Keratinocyte (primary cell): ENCODE measurements around the gene ZNF878. TPM values are rescaled to one million over a fixed set of nuclear protein-coding genes. Genes with fewer than 3 reads are reported as not detected.

Source experiments
- DNase-seq: peaks from one replicate; pipeline ENCODE4 v3.0.0-alpha.2; 2011; ENCODE audit warnings: low read depth, missing footprints, low spot score
- FAIRE-seq: peaks from 2 replicates; lab custom pipeline; 2011; peaks lifted over from hg19 to GRCh38; lab: Jason Lieb, UNC
- H2AFZ ChIP-seq: 2 replicates; pipeline ENCODE4 v1.6.0; 2012; ENCODE audit warnings: low read length, control low read depth, inconsistent platforms; ENCODE audit not compliant: control insufficient read depth
- H3K27ac ChIP-seq: 2 replicates; pipeline ENCODE4 v1.5.1; 2011; ENCODE audit warnings: low read length; ENCODE audit not compliant: control insufficient read depth, insufficient read depth
- H3K27me3 ChIP-seq: 3 replicates; pipeline ENCODE4 v1.6.0; 2011; ENCODE audit warnings: low read length; ENCODE audit not compliant: control insufficient read depth, insufficient read depth; ENCODE audit errors: extremely low read depth
- H3K36me3 ChIP-seq, 2 experiments: 2 replicates in 1 of 2; 3 replicates in 1 of 2; pipeline ENCODE4 v1.5.1; 2011; ENCODE audit warnings: low read length in 2 of 2, mild to moderate bottlenecking in 1 of 2; ENCODE audit not compliant: control insufficient read depth in 2 of 2, insufficient read depth in 2 of 2; ENCODE audit errors: extremely low read depth in 1 of 2
- H3K4me1 ChIP-seq: 3 replicates; pipeline ENCODE4 v1.5.1; 2011; ENCODE audit warnings: low read length; ENCODE audit not compliant: control insufficient read depth, insufficient read depth; ENCODE audit errors: extremely low read depth
- H3K4me2 ChIP-seq: 3 replicates; pipeline ENCODE4 v1.6.0; 2011; ENCODE audit warnings: low read depth, low read length; ENCODE audit not compliant: control insufficient read depth, insufficient read depth; ENCODE audit errors: extremely low read depth
- H3K4me3 ChIP-seq, 3 experiments: fragments of 200-600 bp in 1 of 3; sonication (generic) in 1 of 3; 2 replicates in 2 of 3; 3 replicates in 1 of 3; pipeline ENCODE4 v1.5.1; 2011 to 2016; ENCODE audit warnings: low read length in 3 of 3, mild to moderate bottlenecking in 3 of 3, control low read depth in 2 of 3, inconsistent platforms in 1 of 3, low read depth in 1 of 3, mixed read lengths in 1 of 3, mixed run types in 1 of 3, moderate library complexity in 1 of 3; ENCODE audit not compliant: control insufficient read depth in 2 of 3, insufficient read depth in 2 of 3; ENCODE audit errors: extremely low read depth in 1 of 3
- H3K79me2 ChIP-seq: 2 replicates; pipeline ENCODE4 v1.6.0; 2012; ENCODE audit warnings: low read length; ENCODE audit not compliant: control insufficient read depth, insufficient read depth
- H3K9ac ChIP-seq: 3 replicates; pipeline ENCODE4 v1.6.0; 2011; ENCODE audit warnings: low read length; ENCODE audit not compliant: control insufficient read depth, insufficient read depth; ENCODE audit errors: extremely low read depth
- H3K9me1 ChIP-seq: 3 replicates; pipeline ENCODE4 v1.6.0; 2011; ENCODE audit warnings: low read length; ENCODE audit not compliant: control insufficient read depth, insufficient read depth; ENCODE audit errors: extremely low read depth
- H3K9me3 ChIP-seq: 2 replicates; pipeline ENCODE4 v1.5.1; 2012; ENCODE audit warnings: low read depth, low read length; ENCODE audit not compliant: control insufficient read depth
- H4K20me1 ChIP-seq: 3 replicates; pipeline ENCODE4 v1.6.0; 2011; ENCODE audit warnings: low read length; ENCODE audit not compliant: control insufficient read depth, insufficient read depth; ENCODE audit errors: extremely low read depth
- CTCF ChIP-seq, 3 experiments: IDR thresholded peaks in 1 of 3; conservative IDR thresholded peaks in 1 of 3; optimal IDR thresholded peaks in 1 of 3; 2 replicates in 2 of 3; 3 replicates in 1 of 3; pipeline versions ENCODE3 to v1.5.1; 2011; ENCODE audit warnings: low read length in 3 of 3, mild to moderate bottlenecking in 3 of 3, moderate library complexity in 2 of 3, control low read depth in 1 of 3, inconsistent platforms in 1 of 3; ENCODE audit not compliant: insufficient read depth in 2 of 3; ENCODE audit errors: extremely low read depth in 1 of 3
- EZH2 ChIP-seq: IDR thresholded peaks from one replicate; pipeline ENCODE4 v1.6.1; 2012; ENCODE audit warnings: inconsistent platforms, mild to moderate bottlenecking, low read length, moderate library complexity
- dilution Hi-C: fragments of 300-500 bp; cut with MboI; formaldehyde crosslinking; loops from one replicate; pipeline ENCODE4 v1.7.0; 2020; ENCODE audit warnings: low sequenced_read_pairs; ENCODE audit not compliant: extremely low pct_ligation_motif_present
- polyA plus RNA-seq, 5 experiments: library from polyadenylated mRNA; depleted of rRNA in 3 of 5; stranded (reverse) in 3 of 5; stranded (forward) in 1 of 5; unstranded in 1 of 5; fragments of >200 nt; gene quantifications; 1 replicate in 1 of 5; 2 replicates in 3 of 5; 3 replicates in 1 of 5; pipeline versions ENCODE4 v1.2.1 to v1.2.3, GENCODE V29; 2011 to 2012; ENCODE audit warnings: missing spikeins in 2 of 5, low read depth in 1 of 5, low replicate concordance in 1 of 5

ZNF878 gene
- polyA plus RNA-seq, 1 donor (not counting 4 experiments of a cell fraction or from before 2014, with no cell fraction given): 0.29 TPM

GRCh38 chr19:12095111-12095790 is 42.5 kb upstream of the ZNF878 start:
- H3K36me3 ChIP-seq: no peaks in the 10 kb centered on the region
- no peaks in the 10 kb centered on the region for H4K20me1 ChIP-seq
- no peak overlapping the region for H3K27ac ChIP-seq
- no peak for TF ChIP-seq EZH2
- H2AFZ ChIP-seq: no peak overlapping the region
- no peaks in the 10 kb centered on the region for H3K27me3 ChIP-seq
- H3K9ac ChIP-seq: no peak overlapping the region
- H3K4me3 ChIP-seq: no peak overlapping the region
- peaks cover 3% of the 10 kb centered on the region for H3K4me1 ChIP-seq
- DNase-seq (no peak), FAIRE-seq (no peak)
- dilution Hi-C loops: no loop called here
- peaks cover 2% of the 10 kb centered on the region for H3K9me3 ChIP-seq
- no peaks in the 10 kb centered on the region for H3K79me2 ChIP-seq
- no peak overlapping the region for H3K4me2 ChIP-seq
- H3K9me1 ChIP-seq: no peaks in the 10 kb centered on the region

GRCh38 chr19:12093777-12094176 is 41.0 kb upstream of the ZNF878 start:
- Histone ChIP-seq H3K9ac (no peak overlapping the region), H3K4me2 (no peak overlapping the region), H3K27ac (no peak overlapping the region), H3K4me1 (peaks cover 3% of the 10 kb centered on the region), H3K4me3 (no peak overlapping the region), H3K79me2 (no peaks in the 10 kb centered on the region), H3K9me1 (no peaks in the 10 kb centered on the region), H3K27me3 (no peaks in the 10 kb centered on the region), H3K9me3 (peaks cover 1% of the 10 kb centered on the region), H3K36me3 (no peaks in the 10 kb centered on the region), H4K20me1 (no peaks in the 10 kb centered on the region), H2AFZ (no peak overlapping the region)
- DNase-seq (no peak), FAIRE-seq (no peak)
- dilution Hi-C loops: no loop called here
- TF ChIP-seq CTCF (optimal IDR thresholded peaks at IDR 0.05 in 1 of 3, IDR thresholded peaks at IDR 0.05 in 1 of 3, conservative IDR thresholded peaks at IDR 0.05 in 1 of 3; ENCODE audit: extremely low read depth in 1 of 3, insufficient read depth in 2 of 3, low read length in 3 of 3) (no peak), EZH2 (no peak)
